ENCODE results near the gene TNRC6B. TPM values are rescaled to one million over a fixed set of nuclear protein-coding genes. Genes with fewer than 3 reads are reported as not detected.

Gene TNRC6B
- total and polyA plus RNA-seq, 2 of the 13 experiments (the other 11 are each of a cell fraction or from before 2014, with no cell fraction given): 8.9 to 13.2 TPM

DNA sequence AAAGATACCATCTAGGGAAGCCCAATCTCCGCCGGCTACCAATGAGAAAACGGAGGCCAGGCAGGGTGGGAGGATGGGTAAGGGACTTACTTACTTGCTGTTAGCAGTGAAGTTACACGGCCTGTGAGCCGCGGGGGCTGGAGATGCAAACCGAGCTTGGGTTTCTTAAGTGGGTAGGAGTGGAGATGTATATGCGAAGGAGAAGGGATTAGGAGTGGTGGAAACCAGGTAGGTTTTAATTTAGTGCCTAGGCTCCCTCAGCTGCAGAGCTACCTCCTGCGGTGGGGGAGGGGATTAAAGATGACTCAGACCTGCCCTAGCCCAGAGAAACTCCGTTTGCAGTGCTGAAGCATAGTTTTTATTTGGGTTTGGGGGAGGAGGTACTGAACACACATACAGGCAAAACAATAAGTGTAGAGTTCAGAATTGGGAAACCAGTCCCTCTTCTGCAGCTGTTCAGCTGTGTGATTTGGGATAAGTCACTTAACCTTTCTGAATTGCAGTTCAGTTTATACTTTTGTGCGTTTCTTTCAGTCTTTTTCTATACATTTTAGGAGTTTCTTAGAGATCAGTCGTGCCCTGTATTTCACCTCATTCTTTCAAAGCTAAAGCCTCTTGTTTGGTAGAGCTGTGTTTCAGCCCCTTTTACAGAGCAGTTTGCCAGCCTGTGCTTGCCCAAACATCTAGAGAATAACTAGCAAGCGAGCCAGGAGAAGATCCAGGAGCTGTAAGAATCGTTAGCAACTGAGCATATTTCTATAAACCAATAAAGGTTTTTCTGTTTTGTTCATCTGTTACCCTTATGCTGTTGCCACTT is 596 bp upstream of the TNRC6B start (continued):
- TF ChIP-seq, protein P1, sequence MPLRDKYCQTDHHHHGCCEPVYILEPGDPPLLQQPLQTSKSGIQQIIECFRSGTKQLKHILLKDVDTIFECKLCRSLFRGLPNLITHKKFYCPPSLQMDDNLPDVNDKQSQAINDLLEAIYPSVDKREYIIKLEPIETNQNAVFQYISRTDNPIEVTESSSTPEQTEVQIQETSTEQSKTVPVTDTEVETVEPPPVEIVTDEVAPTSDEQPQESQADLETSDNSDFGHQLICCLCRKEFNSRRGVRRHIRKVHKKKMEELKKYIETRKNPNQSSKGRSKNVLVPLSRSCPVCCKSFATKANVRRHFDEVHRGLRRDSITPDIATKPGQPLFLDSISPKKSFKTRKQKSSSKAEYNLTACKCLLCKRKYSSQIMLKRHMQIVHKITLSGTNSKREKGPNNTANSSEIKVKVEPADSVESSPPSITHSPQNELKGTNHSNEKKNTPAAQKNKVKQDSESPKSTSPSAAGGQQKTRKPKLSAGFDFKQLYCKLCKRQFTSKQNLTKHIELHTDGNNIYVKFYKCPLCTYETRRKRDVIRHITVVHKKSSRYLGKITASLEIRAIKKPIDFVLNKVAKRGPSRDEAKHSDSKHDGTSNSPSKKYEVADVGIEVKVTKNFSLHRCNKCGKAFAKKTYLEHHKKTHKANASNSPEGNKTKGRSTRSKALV (CRISPR knock-in tag; IDR thresholded peaks at IDR 0.05): no peak

DNA sequence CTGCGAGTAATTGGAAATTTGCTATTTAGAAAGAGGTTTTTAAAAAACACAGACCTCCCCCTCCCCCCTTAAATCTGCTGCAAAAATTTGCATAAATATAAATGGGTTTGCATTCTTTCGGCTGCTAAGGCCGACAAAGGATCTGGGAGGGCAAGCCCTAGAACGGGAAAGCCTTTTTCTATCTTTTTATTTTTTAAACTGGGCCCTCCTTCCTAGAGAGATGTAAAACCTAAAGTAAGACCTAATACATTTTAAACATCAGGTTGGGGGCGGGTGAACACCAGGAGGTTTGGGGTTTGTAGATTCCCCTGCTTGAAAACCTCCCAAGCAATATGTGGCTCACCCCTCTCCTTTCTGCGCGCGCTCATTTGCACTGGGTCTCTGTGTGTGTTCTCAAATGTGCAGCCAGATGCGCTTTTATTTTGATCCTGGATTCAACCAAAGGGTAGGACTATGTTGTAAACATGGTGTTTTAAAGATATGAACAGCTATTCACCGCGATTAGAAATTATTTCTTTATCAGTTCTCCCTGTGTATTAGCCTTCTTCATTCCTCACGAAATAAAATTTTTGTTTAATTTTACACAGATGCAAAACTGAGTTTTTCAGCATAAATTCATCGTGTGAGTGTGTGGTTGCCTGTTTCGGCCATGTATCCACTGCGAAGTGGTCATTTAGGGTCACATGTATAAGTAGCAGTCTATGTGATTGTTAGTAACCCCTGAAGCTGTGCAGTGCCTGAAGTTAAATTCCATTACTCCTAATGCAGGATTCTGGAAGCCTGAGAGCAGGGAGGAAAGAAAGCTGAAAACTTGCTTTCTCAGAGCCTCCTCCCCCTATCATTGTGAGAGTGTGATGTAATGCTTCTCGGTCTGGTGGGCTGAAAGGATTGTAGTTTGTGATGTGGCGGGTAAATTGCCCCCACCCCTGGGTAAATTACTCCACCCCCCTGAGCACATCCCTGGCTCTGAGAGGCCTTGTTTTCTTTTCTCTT is 988 bp downstream of the TNRC6B start:
- no TSS peak for BruUV-seq (replicated peaks)
- H4K20me1 ChIP-seq (ENCODE audit: insufficient read depth, low read length): peaks cover 21% of the 10 kb centered on the region
- H3K4me1 ChIP-seq (ENCODE audit: insufficient read depth, low read length): peaks cover 61% of the 10 kb centered on the region
- CTCF ChIA-PET (ENCODE audit: low intra/inter-chr PET ratio, low total read pairs): no interaction called here
- FAIRE-seq (peak; percentile 68), DNase-seq (ENCODE audit: low spot score) (peak; percentile 31), ATAC-seq (no peak; the same call in 1 of the 3 replicates)
- POLR2A ChIA-PET: interaction anchor here (0.9 to 1.4 kb wide), 3 partner anchors 22 to 134 kb away, joined by 3 to 8 read pairs (median 3); no protein-coding TSS in a partner anchor
- peaks cover 59% of the 10 kb centered on the region for H3K79me2 ChIP-seq (ENCODE audit: insufficient read depth, low read length)
- in situ Hi-C loops (cut with HindIII; ENCODE audit: extremely low pct_ligation_motif_present, low pct_unique_long_range_greater_than_20kb): no loop called here
- 2% methylated on average over 17 of the region's 17 CpGs for WGBS (ENCODE audit: low lambda C conversion rate)
- peak overlapping the region; percentile 83 for H3K27ac ChIP-seq (ENCODE audit: extremely low read length, insufficient read depth, low read length)
- peak overlapping the region; percentile 85 for H3K4me2 ChIP-seq (ENCODE audit: low read depth, low read length)
- H2AFZ ChIP-seq (ENCODE audit: low read length): no peak overlapping the region
- no peaks in the 10 kb centered on the region for H3K36me3 ChIP-seq (replicated peaks in 1 of 2; ENCODE audit: control insufficient read depth in 1 of 2, insufficient read depth in 2 of 2, low read length in 2 of 2)
- peak overlapping the region; percentile 75 to 97 (median 87) for H3K4me3 ChIP-seq (replicated peaks in 1 of 3; ENCODE audit: insufficient read depth in 1 of 3, low read depth in 2 of 3, low read length in 3 of 3)
- H3K9me3 ChIP-seq (ENCODE audit: low read length): no peaks in the 10 kb centered on the region
- intact Hi-C loops (cut with micrococcal nuclease; ENCODE audit: unreplicated experiment): loop anchor here (5.0 kb wide), 1 partner anchor 136 kb away; no protein-coding TSS in a partner anchor
- no peaks in the 10 kb centered on the region; a peak in 1 of 5 replicates for H3K27me3 ChIP-seq (ENCODE audit: control insufficient read depth in 1 of 2, insufficient read depth in 2 of 2, low read length in 2 of 2)
- H3K9ac ChIP-seq (ENCODE audit: insufficient read depth, low read depth, low read length): peak overlapping the region; percentile 92
- TF ChIP-seq SIN3A (IDR thresholded peaks at IDR 0.05; ENCODE audit: borderline replicate concordance, low read depth, low read length) (0 out of 2 replicates have a peak, but pooled peaks have one; percentile 29), KDM5A (IDR thresholded peaks at IDR 0.05; ENCODE audit: borderline replicate concordance, low read length) (peak; percentile 25; the same call in 1 of the 2 replicates), ZNF775 (CRISPR knock-in tag; IDR thresholded peaks at IDR 0.05; ENCODE audit: borderline replicate concordance) (no peak), FOXA3 (CRISPR knock-in tag; IDR thresholded peaks at IDR 0.05) (0 out of 2 replicates have a peak, but pooled peaks have one; percentile 10), LCORL (IDR thresholded peaks at IDR 0.05) (no peak), LCORL (CRISPR knock-in tag; IDR thresholded peaks at IDR 0.05) (0 out of 2 replicates have a peak, but pooled peaks have one; percentile 16), AGO2 (optimal IDR thresholded peaks at IDR 0.05; ENCODE audit: low read depth, low read length) (no peak), ZNF12 (CRISPR knock-in tag; IDR thresholded peaks at IDR 0.05) (0 out of 2 replicates have a peak, but pooled peaks have one; percentile 11), SNAPC2 (CRISPR knock-in tag; IDR thresholded peaks at IDR 0.05) (0 out of 2 replicates have a peak, but pooled peaks have one; percentile 30)
- TF ChIP-seq, protein P2, sequence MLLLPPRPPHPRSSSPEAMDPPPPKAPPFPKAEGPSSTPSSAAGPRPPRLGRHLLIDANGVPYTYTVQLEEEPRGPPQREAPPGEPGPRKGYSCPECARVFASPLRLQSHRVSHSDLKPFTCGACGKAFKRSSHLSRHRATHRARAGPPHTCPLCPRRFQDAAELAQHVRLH (CRISPR knock-in tag; IDR thresholded peaks at IDR 0.05; ENCODE audit: borderline replicate concordance, low read depth): no peak
- TF ChIP-seq, protein P3, sequence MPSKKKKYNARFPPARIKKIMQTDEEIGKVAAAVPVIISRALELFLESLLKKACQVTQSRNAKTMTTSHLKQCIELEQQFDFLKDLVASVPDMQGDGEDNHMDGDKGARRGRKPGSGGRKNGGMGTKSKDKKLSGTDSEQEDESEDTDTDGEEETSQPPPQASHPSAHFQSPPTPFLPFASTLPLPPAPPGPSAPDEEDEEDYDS (CRISPR knock-in tag; IDR thresholded peaks at IDR 0.05): 0 out of 2 replicates have a peak, but pooled peaks have one; percentile 15
